T-helper 1 cell treated with Interleukin-12 subunit alpha and Interleukin-12 subunit beta and Interleukin-4 antibody, amounts not matched to agents 30 ng/mL and 1 ng/mL, for 36 hours (primary cell): ENCODE measurements around the gene FAM163B. TPM values are rescaled to one million over a fixed set of nuclear protein-coding genes. Genes with fewer than 3 reads are reported as not detected.
"Not testable (repeated sequence)": the region's sequence is repeated elsewhere in the genome, so short reads cannot be mapped to it uniquely, and the experiment has no call there.

Source experiments
- intact Hi-C: fragments of 100-400 bp; cut with micrococcal nuclease; formaldehyde crosslinking; loops from one replicate; pipeline ENCODE4 v1.15.1; 2024
- total RNA-seq: library from RNA; stranded (reverse); gene quantifications from 2 replicates; pipeline ENCODE4 v1.2.3, GENCODE V29; 2022

Gene FAM163B
- total RNA-seq, 1 donor from 2014 or later, result not detected

- intact Hi-C loops, result no loop called here
These were observed 31.0 kb upstream of the FAM163B start for GRCh38 chr9:133640160-133640559.

- intact Hi-C loops, result no loop called here
These were observed 30.4 kb upstream of the FAM163B start for GRCh38 chr9:133639613-133640012.

GRCh38 chr9:133638711-133639110 lies 29.5 kb upstream of the FAM163B start:
- intact Hi-C loops, result no loop called here

- intact Hi-C loops, result no loop called here
These were observed 28.9 kb upstream of the FAM163B start for GRCh38 chr9:133638076-133638475.

GRCh38 chr9:133637451-133638055 lies 28.4 kb upstream of the FAM163B start:
- intact Hi-C loops, result no loop called here

GRCh38 chr9:133636902-133637301 lies 27.7 kb upstream of the FAM163B start:
- intact Hi-C loops, result no loop called here

GRCh38 chr9:133635533-133636531 lies 26.6 kb upstream of the FAM163B start, which contains the start of gene DBH:
TSS of gene DBH (plus strand) at chr9:133636363. CDS start at chr9:133636372, 9 bp downstream.
- intact Hi-C loops, result no loop called here

GRCh38 chr9:133635098-133635497 lies 25.9 kb upstream of the FAM163B start:
- intact Hi-C loops, result no loop called here

GRCh38 chr9:133634081-133634691 lies 25.0 kb upstream of the FAM163B start:
- intact Hi-C loops, result no loop called here

GRCh38 chr9:133633681-133634080 lies 24.5 kb upstream of the FAM163B start:
- intact Hi-C loops, result no loop called here

GRCh38 chr9:133632806-133633680 lies 23.9 kb upstream of the FAM163B start:
- intact Hi-C loops, result no loop called here

GRCh38 chr9:133631111-133631510 lies 21.9 kb upstream of the FAM163B start:
- intact Hi-C loops, result no loop called here

- intact Hi-C loops, result no loop called here
These were observed 20.3 kb upstream of the FAM163B start for GRCh38 chr9:133629221-133630110.

- intact Hi-C loops, result no loop called here
These were observed 19.6 kb upstream of the FAM163B start for GRCh38 chr9:133628766-133629165.

GRCh38 chr9:133627341-133627740 lies 18.2 kb upstream of the FAM163B start:
- intact Hi-C loops, result no loop called here

- intact Hi-C loops, result not testable (repeated sequence)
These were observed 16.8 kb upstream of the FAM163B start for GRCh38 chr9:133626008-133626407.

GRCh38 chr9:133622555-133622954 lies 13.4 kb upstream of the FAM163B start:
- intact Hi-C loops, result no loop called here

GRCh38 chr9:133621725-133622267 lies 12.6 kb upstream of the FAM163B start:
- intact Hi-C loops, result loop anchor here (2.0 kb wide), 1 partner anchor 61 kb away; no protein-coding TSS in a partner anchor

- intact Hi-C loops, result loop anchor here (2.0 kb wide), 1 partner anchor 63 kb away; no protein-coding TSS in a partner anchor
These were observed 10.6 kb upstream of the FAM163B start for GRCh38 chr9:133619791-133620190.
